Embryonic facial prominence (tissue), 1 donor: Measurements from ENCODE around the gene C1QTNF6.
"Not testable (repeated sequence)": the region's sequence is repeated elsewhere in the genome, so short reads cannot be mapped to it uniquely, and the experiment has no call there.

ENCODE experiments used
- DNase-seq: peaks from one replicate; pipeline ENCODE4 v3.0.0-alpha.2; 2016; ENCODE audit errors: extremely low spot score

Gene C1QTNF6

GRCh38 chr22:37176464-37177061 lies 11.5 kb downstream of the C1QTNF6 start:
- DNase-seq: peak; percentile 74

DNA sequence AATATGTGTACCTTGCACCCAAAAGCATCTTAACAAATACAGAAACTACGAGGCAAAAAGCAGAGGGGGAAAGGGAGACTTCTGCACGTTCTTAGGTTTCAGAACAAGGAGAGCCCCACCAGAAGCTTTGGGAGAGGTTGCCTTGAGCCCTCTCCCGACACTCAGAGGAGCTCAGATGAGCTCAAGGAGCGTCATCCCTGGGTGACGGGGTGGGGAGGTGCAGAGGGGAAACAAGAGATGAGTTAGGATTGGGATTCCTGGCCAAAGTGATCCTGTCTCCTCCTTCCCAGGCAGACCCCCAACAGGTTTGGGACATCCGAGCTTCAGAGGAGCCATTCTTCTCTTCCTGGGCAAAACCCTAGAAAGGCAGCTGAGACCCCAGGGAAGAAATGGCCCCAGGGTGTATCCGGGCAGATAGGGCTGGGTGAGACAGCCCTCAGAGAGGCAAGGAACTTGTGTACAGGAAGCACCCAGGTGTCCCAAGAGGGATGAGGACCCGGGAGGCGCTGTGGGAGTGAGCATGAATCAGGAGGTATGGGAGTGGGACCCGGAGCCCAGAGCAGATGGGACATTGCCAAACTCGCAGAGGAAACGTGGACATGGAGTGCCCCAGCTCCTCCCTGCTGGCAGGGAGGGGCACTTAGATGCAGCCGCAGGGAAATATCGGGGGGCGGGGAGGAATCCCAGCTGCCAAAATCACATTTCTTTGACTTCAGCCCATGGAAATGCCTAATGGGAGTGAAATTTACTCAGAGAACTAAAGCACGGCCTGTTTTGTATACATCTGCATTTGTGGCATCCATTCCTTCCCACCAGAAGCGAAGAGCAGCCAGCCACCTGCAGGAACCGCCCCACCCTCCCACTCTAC lies 12.4 kb downstream of the C1QTNF6 start:
- DNase-seq: no peak

GRCh38 chr22:37174964-37175363 lies 13.1 kb downstream of the C1QTNF6 start:
- no peak for DNase-seq

DNA sequence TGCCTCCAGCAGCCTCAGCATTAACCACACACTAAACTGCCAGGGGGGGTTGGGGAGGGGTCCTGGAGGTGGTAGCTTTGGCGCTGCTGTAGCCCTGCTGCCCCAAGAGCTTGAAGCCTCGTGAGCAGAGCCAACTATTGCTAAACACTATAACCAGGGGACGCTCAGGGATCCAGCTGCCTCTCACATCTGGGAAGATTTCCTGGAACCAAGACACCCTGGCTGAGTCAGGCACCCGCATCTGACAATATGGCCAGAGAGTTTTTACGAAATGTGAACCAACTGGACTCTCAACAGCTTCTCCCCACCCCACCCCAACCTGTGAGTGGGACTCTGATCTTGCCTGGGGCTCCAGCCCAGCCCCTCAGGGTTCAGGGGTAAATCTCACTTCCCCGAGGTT lies 14.3 kb downstream of the C1QTNF6 start:
- no peak for DNase-seq

DNA sequence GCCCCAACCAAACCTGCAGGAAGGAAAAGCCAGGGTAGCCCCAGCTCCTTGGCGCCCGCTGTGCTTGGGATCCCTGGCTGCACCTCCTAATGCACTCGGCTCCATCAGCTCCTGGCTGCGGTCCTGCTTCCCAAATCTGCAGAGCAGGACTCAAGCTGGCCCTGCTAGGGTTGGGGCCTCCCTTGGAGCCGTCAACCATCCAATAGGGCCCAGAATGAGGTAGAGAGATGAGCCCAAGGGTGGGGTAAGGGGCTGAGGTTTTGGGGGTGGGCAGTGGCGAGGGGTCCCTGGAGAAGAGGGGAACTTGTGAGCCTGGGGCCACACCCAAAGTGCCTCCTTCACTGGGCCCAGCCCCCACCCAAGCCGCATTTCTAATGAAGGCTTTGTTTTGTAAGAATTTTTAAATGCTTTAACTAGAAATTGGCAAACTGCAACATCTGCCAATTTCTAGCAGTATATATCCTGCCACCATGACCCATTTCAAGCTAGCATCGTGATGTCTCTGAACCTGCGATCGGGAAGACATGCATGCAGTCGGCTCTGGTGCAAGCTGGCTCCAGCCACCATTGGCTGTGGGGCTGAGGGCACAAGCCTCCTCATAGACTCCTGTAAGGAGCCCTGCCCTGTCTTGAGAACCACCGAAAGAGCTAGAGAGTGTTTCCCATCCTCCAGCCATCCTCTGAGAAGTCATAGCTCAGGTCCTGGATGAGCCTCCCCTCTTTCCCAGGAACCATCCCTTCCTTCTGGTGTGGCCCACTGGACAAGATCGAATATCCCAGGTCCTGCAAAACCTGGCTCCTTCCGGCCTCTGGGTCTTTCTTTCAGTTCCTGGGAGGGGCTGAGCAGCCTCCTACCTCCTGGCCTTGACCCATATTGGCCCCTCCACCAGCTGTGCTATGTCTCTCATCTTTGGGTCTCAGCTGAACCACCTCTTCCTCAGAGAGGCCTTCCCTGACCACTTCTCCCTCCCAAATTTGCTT lies 15.5 kb downstream of the C1QTNF6 start:
- DNase-seq: no peak

GRCh38 chr22:37171662-37172061 lies 16.4 kb downstream of the C1QTNF6 start:
- no peak for DNase-seq

DNA sequence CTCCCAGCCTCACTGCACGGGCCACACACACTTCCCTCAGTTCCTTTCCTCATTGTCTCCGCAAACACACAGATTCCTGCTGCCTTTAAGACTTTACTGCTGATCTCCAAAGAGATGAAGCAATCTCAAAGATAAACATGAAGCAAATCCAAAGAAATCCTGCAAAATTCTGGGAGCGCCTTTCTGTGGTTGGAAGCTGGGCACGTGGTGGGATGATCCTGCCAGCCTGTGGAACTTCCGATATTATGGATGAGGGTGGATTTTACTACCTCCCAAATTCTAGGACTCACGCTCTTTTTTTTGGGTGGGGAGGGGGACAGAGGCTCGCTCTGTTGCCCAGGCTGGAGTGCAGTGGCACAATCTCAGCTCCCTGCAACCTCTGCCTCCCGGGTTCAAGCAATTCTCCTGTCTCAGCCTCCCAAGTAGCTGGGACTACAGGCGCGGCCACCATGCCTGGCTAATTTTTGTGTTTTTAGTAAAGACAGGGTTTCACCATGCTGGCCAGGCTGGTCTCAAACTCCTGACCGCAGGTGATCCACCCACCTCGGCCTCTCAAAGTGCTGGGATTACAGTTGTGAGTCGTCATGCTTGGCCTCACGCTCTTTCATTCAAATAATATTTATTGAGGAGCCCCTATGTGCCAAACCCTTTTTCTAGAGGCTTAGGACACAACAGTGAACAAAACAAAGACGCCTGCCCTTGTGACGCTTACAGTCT lies 17.2 kb downstream of the C1QTNF6 start:
- DNase-seq: not testable (repeated sequence)

- DNase-seq: no peak
Measured at GRCh38 chr22:37169947-37170688, 17.9 kb downstream of the C1QTNF6 start.

GRCh38 chr22:37169406-37169805 lies 18.6 kb downstream of the C1QTNF6 start:
- no peak for DNase-seq

- DNase-seq: no peak
Measured at GRCh38 chr22:37167981-37168647, 19.9 kb downstream of the C1QTNF6 start.

DNA sequence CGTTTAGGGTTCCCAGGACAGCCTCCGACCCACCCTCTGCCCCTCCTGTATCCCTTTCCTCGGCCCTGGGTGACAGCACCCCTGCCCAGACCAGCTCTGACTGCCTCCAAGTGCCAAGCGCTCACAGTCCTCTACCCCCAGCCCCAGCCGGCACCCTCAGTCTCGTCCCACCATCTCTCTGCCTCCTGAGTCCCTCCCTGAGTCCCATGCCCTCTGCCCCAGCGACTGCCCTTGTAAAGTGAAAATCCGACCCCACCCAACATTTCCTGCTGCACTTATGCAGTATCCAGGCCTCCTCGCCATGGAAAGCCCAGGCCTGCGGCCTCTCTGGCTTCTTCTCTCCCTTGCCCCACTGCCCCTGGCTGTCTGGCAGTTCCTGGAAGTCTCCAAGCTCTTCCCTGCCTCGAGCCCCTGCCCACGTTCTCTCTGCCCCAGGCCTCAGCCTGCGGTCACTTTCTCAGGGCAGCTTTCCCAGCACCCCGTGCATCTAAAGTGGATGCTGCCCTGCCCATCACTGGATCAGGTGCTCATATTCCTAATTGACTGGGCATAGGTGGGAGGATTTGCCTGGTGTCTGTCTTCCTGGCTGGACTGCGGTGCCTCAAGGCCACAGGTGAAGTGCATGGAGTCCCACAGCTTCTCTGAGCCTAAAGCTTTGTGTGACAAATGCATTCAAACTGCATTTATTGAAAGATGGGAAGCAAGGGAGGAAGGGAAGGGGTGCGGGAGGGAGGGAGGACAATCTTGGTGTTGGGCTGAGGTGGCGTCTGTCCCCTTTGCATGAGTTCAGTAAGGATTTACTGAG lies 20.7 kb downstream of the C1QTNF6 start:
- DNase-seq: no peak

GRCh38 chr22:37166675-37167066 lies 21.4 kb downstream of the C1QTNF6 start:
- no peak for DNase-seq

DNA sequence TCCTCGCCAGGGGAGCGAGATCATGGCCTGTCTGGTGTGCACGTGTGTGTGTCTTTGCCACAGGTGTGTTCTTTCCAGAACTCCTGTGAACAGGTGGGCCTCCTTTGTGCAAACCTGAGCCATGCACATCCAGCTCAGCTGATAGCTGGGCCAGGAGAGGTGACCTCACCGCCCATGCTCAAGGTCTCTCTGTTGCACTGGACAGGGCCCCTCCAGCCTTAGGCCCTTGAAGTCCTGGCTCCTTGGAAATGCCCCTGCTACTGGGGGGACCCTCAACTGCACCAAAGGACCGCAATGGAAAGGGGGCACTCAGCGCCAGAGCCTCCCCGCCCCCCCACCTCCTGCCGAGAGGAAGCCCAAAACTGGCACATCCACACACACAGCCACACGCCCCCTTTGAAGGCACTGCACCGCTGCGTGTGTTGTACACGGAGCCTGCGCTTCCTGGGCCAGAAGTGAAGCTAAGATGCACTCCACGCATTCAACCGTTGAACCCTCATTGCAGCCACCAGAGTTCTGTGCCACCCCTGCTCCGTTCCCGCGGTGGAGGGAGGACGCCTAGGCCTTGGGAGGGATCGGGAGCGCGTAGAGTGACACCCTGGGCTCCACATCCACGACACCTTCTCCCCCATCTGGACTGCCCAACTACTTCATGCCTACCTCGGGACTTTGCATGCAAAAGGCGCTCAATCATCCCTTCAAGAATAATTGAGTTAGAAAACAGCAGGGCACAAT lies 21.9 kb downstream of the C1QTNF6 start:
- no peak for DNase-seq

- no peak for DNase-seq
Measured at GRCh38 chr22:37165066-37165465, 23.0 kb downstream of the C1QTNF6 start.

- no peak for DNase-seq
Measured at GRCh38 chr22:37164505-37164887, 23.6 kb downstream of the C1QTNF6 start.

- no peak for DNase-seq
Measured at GRCh38 chr22:37163575-37164504, 24.2 kb downstream of the C1QTNF6 start.

DNA sequence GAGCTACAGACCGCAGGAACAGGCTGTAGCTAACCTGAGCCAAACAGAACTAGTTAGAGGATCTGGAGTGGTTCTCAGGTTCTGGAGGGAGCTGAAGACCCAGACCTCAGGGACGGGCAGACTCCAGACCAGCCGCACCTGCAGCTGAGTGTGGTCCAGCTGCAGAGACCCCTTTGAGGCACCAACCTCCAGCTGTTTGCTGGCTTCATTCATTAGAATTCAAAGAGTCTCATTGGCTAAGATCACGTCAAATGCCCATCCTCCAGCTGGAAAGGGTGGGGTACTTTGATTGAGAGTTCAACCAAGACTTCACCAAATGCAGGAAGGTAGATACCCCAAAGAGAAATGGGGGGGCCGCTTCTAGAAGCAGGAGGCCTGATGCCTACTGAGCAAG lies 25.0 kb downstream of the C1QTNF6 start:
- DNase-seq: no peak
